PFSK-1 (cell line): ENCODE data around the gene ZDHHC7.

ENCODE experiments used
- FOXP2 ChIP-seq: optimal IDR thresholded peaks from 2 replicates; pipeline ENCODE3; 2011; ENCODE audit warnings: borderline replicate concordance, control low read depth, inconsistent platforms; ENCODE audit not compliant: insufficient read depth; ENCODE audit errors: extremely low read length, extremely low read depth
- POLR2AphosphoS5 ChIP-seq: IDR thresholded peaks from 2 replicates; pipeline ENCODE4 v1.6.1; 2012; ENCODE audit warnings: low read depth, mild to moderate bottlenecking, control low read depth, low read length, moderate library complexity
- SIN3A ChIP-seq: IDR thresholded peaks from 2 replicates; pipeline ENCODE4 v1.6.1; 2012; ENCODE audit warnings: mild to moderate bottlenecking, low read length, moderate library complexity, borderline replicate concordance; ENCODE audit not compliant: insufficient read depth
- TAF1 ChIP-seq: IDR thresholded peaks from 2 replicates; pipeline ENCODE4 v1.6.1; 2012; ENCODE audit warnings: low read length, control low read depth, borderline replicate concordance; ENCODE audit not compliant: insufficient read depth
- TF ChIP-seq, protein P1 (sequence below), 2 experiments: IDR thresholded peaks; 2 replicates each; pipeline versions ENCODE4 v1.6.1 to v1.8.0; 2011 to 2012; ENCODE audit warnings: low read depth in 2 of 2, low read length in 2 of 2, control low read depth in 1 of 2, inconsistent platforms in 1 of 2, mild to moderate bottlenecking in 1 of 2, moderate library complexity in 1 of 2; ENCODE audit not compliant: insufficient read depth in 1 of 2

The ZDHHC7 gene

DNA sequence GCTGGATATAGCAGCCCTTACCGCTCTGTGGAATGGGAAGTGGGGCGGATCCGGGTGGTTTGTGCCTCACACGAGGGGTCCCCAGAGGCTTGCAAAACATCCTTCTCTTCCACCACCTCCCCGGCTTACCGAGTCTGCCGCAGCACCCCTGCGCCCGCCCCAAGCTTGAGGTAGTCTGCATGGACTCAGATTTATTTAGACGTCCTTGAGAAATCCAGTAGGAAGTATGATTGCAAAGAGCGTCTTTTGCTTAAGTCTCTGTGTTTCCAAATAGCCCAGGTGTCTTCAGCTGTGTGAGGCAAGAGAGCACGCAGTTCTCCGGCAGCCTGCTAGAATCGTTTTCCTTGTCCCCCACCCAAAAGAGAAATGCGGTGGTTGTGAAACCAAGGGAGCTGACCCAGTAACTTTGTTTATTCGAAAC lies 18.7 kb upstream of the ZDHHC7 start:
- no peak for TF ChIP-seq POLR2AphosphoS5
- no peak for TF ChIP-seq FOXP2
- TF ChIP-seq TAF1: no peak
- TF ChIP-seq, protein P1, sequence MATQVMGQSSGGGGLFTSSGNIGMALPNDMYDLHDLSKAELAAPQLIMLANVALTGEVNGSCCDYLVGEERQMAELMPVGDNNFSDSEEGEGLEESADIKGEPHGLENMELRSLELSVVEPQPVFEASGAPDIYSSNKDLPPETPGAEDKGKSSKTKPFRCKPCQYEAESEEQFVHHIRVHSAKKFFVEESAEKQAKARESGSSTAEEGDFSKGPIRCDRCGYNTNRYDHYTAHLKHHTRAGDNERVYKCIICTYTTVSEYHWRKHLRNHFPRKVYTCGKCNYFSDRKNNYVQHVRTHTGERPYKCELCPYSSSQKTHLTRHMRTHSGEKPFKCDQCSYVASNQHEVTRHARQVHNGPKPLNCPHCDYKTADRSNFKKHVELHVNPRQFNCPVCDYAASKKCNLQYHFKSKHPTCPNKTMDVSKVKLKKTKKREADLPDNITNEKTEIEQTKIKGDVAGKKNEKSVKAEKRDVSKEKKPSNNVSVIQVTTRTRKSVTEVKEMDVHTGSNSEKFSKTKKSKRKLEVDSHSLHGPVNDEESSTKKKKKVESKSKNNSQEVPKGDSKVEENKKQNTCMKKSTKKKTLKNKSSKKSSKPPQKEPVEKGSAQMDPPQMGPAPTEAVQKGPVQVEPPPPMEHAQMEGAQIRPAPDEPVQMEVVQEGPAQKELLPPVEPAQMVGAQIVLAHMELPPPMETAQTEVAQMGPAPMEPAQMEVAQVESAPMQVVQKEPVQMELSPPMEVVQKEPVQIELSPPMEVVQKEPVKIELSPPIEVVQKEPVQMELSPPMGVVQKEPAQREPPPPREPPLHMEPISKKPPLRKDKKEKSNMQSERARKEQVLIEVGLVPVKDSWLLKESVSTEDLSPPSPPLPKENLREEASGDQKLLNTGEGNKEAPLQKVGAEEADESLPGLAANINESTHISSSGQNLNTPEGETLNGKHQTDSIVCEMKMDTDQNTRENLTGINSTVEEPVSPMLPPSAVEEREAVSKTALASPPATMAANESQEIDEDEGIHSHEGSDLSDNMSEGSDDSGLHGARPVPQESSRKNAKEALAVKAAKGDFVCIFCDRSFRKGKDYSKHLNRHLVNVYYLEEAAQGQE (IDR thresholded peaks at IDR 0.05; ENCODE audit: insufficient read depth in 1 of 2, low read depth in 2 of 2, low read length in 2 of 2): no peak
- no peak for TF ChIP-seq SIN3A

DNA sequence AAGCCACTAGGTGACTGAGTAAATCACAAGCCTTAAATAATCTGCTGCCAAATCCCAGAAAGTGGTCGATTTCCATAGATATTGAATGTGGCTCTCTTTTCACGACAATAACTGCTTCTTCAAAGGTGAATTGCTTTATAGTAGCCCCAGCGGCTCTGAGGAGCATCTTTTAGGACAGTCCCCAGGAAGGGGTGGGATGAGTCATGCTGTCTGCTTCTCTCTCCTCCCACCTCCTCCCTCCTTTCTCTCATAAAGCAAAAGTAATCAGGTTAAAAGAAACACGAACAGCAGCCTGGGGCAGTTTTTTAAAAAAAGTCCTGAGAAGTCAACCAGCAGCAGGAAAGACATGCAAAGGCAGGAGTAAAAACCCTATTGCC lies 18.1 kb upstream of the ZDHHC7 start:
- TF ChIP-seq FOXP2: no peak
- peak; percentile 14; the same call in 1 of the 2 replicates for TF ChIP-seq SIN3A

DNA sequence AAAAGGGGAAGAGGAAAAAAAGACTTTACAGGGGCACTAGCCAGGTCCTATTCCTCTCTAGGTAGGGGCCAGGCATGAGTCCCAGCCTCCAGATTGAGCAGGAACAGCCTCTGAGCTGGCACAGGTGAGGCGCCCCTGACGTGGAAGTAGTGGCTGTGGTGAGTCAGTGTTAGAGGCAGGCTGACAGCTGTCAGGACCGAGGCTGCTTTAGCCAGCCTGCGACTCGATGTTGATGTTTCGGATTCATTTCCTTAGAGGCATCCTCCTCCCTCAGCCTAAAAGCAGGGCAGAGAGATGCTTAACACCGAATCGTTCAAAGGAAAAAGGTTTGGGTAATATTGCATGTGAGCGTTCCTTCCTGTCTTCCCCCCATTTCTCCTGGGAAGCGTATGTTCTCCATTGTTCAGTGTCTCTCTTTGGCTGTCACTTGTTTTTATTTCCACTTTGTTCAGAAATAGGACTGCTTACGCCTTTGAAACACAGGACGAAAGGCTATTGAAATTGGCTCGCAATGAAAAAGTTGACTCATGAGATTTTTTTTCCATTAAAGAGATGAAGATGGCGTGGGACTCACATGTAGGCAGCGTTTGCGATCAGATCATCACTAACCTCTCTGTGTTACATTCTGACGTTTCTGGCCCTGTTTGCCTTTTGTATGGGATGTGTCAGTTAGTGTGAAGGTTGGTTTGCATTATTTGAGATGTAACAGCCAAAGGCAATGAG lies 17.5 kb upstream of the ZDHHC7 start:
- TF ChIP-seq POLR2AphosphoS5 (no peak), TAF1 (no peak), FOXP2 (no peak), SIN3A (peak; percentile 56; the same call in 1 of the 2 replicates)
- TF ChIP-seq, protein P1 (IDR thresholded peaks at IDR 0.05; ENCODE audit: insufficient read depth in 1 of 2, low read depth in 2 of 2, low read length in 2 of 2): no peak

DNA sequence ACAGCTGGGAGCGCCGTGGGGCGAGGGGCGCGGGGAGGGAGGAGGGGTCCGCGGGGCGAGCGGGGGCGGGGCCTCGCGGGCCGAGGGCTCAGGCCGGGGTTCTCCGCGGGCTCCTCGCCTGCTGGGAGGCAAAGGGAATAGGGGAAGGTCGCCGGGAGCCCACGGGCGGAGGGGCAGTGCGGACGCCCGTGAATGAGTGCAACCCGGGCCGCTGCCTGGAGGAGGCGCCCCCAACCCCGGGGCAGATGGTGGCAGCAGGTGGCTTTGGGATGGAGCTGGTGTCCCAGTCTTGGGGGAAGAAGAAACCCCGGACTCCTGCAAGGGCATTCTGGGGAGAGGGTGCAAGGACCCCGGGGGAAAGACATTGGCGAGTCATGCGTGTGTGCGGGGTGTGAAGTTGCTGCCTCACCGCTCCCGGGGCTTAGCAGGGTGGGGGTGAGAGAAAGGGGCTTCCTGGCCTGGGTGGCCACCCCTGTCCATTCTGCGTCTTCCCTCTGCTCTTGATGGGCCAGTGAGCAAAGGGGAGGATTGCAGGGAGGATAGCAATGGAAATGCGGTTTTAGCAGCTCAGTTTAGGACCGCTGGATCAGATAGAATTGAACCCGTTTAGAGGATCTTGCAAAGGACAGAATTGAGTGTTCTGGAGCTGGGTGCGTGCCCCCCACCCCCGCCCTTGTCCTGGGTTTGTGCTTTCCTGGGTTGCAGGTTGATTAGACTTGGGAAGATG lies 16.8 kb upstream of the ZDHHC7 start:
- no peak for TF ChIP-seq POLR2AphosphoS5
- TF ChIP-seq SIN3A: no peak
- TF ChIP-seq FOXP2: no peak
- TF ChIP-seq, protein P1 (IDR thresholded peaks at IDR 0.05; ENCODE audit: insufficient read depth in 1 of 2, low read depth in 2 of 2, low read length in 2 of 2): no peak
- no peak for TF ChIP-seq TAF1

DNA sequence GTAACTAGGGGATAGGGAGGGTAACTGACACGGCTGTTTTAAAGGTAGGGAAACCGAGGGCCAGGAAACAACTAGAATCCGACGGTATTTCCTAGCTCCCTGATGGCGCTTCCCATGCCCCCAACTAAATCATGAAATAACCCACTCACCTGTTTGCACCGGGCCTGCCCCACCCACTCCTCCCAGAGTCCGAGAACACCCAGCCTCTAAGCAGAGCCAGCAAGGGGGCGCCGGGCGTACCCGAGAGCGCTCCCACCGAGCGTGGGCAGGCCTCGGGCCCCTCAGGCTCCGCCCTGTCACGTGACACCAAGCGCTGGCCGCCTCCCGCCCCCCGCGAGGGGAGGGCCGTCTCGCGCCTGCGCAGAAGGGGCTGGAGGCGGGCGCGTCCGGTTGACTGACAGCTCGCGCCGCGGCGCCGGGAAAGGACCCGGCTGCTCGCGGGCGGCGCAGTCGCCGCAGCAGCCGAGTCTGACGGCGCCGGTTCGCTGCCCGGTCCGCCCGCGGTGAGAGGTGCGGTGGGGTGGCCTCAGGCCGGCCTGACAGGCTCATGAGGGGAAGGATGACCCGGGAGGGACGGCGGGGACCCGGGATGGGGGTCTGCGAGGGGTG lies 16.1 kb upstream of the ZDHHC7 start, which contains the start of gene KIAA0513:
Gene KIAA0513, plus strand, starts transcription at position 447 of the 609 bp plus-strand sequence. CDS start 39,277 bp downstream, outside the sequence.
- TF ChIP-seq SIN3A: 0 out of 2 replicates have a peak, but pooled peaks have one; percentile 42
- TF ChIP-seq TAF1: no peak
- peak; percentile 82 for TF ChIP-seq POLR2AphosphoS5
- TF ChIP-seq, protein P1 (IDR thresholded peaks at IDR 0.05; ENCODE audit: insufficient read depth in 1 of 2, low read depth in 2 of 2, low read length in 2 of 2): no peak
- no peak for TF ChIP-seq FOXP2
